HG02870 (cell line): ENCODE measurements around the gene RPA3.
A peak's percentile ranks its signal among the peaks of the same experiment; 100 is the strongest.

ENCODE experiments used
- ATAC-seq: cut with Tn5 transposase; IDR thresholded peaks from one replicate; pipeline ENCODE4 v1.9.1; 2021; ENCODE audit warnings: mild to moderate bottlenecking, moderate library complexity; ENCODE audit not compliant: unreplicated experiment

RPA3 gene

DNA sequence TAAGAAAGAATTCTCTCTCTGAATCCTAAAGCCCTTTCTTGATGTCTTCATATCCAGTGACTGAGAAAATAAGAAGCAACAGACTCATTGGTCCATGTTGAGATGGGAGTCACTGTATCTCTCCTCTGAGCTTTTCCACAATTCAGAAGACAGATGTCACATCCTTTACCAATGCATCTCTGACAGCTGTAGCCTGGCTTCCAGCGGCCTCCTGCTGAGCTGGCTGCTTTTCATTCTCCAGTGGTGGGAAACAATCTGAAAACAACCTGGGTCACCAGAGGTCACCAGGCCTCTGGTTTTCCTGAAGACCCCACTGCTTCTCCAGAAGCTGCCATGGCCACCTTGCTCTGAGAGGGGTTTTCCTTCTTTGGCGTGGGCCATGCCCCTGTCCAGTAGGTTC lies 18.3 kb upstream of the RPA3 start:
- no peak for ATAC-seq

DNA sequence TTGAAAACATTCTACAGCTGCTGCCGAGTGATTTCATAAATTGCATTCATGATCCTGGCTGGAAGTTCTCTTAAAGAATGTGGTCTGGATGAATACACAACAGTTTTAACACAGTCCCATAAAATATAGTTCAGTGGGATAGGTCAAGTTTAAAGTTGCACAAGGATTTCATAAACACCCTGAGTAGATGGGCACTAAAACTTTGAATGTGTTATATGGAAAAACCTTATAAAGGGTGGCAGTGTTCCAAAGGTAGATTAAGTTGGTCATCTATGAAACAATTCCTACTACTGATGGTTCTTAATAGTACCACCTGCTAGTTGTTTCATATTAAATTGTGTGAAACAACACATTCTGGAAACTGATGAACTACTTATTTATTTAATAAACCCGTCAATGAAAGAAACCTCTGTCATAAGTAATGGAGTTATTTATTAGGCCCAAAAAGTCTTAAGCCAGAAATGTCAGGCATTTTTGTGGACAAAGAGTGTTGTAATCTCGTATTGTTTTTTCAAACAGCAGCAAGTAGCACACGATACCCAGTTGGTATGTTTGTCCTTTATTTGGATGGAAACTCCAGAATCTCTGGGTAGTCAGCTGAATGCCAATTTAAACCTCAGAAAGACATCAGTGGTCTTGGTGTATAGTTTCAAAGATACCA lies 14.3 kb upstream of the RPA3 start:
- ATAC-seq: no peak

DNA sequence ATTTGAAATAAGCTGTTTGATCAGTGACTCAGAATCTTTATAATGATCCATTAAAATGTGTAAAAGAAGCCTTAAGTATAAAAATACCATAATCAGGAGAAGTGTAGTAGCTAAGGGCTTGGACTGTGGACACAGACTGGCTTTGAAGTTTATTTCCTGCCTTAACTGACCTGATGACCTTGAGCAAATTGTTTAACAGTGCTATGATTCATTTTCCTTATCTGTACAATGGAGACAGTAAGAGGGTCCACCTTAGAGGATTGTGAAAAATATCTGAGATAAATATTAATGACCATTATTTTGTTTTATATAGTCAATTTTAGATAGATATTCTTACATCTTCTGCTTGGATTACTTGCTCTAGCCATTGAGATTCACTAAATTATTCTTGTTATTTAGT lies 13.3 kb upstream of the RPA3 start:
- no peak for ATAC-seq

DNA sequence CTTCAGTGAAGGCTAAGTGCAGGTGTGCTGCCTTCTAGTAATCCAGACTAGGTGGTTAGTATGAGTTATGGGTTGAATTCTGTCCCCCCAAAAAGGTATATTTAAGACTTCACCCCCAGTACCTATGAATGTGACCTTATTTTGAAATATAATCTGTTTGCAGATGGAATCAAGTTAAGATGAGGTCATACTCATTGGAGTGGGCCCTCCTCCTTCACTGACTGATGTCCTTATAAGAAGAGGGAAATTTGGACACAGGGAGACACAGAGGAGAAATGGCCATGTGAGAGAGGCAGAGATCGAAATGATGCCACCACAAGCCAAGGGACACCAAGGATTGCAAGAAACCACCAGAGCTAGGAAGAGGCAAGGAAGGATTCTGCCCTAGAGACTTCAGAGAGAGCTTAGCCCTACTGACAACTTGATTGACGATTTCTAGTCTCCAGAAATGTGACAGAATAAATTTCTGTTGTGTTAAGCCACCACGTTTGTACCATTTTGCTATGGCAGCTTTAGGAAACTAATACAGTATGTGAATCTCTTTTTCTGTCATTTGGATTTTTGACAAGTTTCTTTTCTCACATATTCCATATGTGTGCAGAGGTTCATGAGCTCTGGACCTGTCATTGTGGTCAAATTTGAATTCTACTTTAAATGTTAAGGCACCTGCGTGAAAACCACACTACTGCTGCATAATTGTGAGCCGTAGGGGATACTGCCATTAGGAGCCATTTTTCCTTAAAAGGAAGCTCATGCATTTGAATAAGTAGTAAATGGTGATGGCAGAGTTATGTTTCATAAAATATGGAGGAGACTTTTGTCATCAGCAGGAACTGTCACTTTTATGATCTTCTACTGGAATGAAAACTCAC lies 2.6 kb upstream of the RPA3 start:
- no peak for ATAC-seq

DNA sequence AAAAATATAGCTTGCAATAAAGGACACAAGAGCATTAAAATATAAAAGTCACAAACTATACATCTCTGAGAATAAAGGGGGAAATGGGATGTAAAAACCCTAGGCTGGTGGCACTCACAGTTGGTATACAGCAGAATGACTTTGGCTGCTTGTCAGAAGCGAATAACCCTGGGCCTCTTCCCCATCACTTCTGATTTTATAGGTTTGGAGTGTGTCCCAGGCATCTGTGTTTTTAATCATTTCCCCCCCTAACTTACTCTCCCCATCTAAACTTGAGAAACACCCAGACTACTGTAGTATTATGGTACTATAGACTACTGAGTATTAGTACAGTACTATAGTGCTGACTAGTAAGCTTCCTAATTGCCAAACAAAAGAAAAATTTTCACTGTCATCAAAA lies 1.8 kb upstream of the RPA3 start:
- ATAC-seq: no peak

DNA sequence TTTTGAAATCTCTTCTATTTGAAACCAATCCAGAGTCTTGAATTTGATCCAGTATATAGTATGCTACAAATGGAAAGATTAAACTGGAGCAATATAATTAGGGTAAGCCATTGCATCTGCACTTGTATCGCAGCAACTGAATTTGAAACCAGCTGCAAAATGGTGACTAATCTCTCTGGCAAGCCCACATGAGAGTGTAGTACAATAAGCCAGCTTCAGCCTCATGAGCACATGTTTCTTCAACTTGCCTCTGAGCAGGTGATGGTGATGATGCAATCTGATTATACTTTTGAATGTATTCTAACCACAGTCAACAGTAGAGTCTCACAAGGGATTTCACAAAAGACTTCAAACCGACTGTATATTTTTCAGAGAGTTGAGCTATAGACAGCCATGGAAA lies 829 bp upstream of the RPA3 start:
- ATAC-seq: peak; percentile 97

DNA sequence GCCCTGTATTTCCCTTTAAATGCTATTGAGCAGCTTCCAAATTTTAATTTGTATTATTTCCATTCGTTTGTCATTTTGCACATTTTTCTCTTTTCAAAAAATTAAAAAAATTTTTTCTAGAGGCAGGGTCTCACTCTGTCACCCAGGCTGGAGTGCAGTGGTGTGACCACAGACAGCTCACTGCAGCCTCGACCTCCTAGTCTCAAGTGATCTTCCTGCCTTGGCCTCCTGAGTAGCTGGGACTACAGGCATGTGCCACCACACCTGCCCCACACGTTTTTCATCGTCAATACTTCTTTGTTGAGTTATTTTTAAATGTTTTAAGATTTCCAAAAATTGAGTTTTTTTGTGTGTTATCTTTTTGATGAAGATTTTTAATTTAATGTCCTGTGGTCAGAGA lies 4.7 kb downstream of the RPA3 start:
- ATAC-seq: no peak

DNA sequence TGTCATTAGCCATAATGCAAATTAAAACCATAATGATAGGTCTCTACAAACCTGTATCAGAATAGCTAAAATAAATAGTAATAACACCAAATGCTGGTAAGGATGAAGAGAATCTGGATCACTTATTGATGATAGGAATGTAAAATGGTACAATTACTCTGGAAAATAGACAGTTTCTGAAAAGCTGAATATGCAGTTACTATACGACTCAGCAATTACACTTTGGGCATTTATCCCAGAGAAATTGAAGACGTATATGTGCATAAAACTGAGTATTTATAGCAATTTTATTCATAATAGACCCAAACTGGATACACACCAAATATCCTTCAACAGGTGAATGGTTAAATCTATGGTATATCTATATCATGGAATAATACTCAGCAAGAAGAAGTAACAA lies 7.9 kb downstream of the RPA3 start:
- no peak for ATAC-seq

DNA sequence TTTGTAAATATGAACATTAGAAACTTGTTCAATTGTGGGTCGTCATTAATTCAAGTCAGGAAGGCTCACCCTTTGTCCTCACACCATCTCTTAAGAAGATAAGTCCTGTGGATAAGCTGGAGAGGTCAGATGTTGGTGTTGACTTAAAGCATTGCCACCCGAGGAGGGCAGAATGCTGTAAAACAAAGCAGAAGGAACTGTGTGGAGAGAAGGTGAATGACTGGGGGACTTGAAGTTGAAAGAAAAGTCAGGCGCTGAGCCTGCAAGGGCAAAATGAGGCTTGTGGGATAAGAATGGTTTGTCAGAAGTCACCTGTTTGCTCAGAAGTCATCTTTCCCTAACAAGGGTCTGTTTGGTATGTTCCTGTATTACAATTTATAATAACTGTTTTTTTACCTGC lies 9.1 kb downstream of the RPA3 start:
- ATAC-seq: no peak

DNA sequence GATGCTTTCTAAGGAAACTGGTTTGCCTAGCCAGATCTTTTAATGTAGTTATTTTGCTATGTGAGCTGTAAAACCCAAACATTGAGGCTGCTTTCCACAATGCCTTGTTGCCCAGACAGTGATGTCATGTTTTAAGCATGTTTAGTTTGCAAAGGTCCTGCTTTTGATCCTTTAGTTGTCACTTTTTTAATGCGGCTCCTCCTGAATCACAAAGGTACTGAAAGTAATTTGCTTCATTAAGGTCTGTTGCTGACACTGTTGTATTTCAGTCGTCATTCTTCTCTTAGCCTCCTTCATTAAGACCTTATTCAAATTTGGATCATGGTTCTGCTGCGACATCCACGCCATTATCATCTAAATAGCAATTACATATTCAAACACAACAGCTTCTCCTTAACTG lies 10.6 kb downstream of the RPA3 start:
- ATAC-seq: no peak

DNA sequence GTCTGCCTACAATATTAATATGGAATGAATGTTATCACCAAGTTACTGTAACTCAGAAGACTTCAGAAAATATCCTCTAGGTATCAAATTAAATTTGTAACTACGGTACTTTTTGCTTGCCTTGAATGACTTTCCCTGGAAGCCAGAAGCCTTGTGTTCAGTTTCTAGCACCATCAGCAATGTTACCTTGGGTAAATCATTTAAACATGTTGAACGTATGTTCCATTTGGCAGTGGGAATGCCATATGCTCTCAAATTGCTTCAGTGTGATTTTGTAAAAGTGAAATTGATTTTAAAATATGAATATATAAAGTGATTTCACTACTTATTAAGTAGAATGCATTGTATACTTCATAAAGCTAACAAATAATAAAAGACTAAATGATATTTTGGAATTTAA lies 11.2 kb downstream of the RPA3 start:
- ATAC-seq: no peak

DNA sequence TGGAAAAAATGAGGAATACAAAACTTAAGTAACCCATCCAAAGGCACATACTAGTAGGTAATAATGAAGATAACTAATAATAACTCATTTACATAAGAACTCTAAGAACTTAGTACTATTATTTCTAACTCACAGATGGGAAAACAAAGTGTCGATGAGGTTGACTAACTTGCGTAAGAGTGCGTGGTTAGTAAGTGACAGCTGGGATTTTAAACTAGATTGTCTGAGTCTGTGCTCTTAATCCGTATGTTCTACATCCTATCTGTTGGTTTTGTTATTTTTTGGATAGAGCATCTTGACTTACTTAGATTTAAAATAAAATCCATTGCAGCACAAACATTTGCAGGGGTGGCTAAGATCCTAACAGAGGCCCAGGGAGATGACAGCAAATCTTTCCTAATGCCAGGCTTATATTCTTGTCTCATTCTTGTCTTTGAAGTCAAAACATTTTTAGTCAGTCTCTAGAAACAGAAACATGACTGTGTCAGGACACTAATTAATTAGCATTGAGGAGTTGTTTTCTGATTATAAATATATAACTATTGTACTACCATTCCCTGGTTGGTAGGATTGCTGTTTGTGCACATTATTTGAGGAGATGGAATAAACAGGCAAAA lies 11.7 kb downstream of the RPA3 start:
- ATAC-seq: no peak

DNA sequence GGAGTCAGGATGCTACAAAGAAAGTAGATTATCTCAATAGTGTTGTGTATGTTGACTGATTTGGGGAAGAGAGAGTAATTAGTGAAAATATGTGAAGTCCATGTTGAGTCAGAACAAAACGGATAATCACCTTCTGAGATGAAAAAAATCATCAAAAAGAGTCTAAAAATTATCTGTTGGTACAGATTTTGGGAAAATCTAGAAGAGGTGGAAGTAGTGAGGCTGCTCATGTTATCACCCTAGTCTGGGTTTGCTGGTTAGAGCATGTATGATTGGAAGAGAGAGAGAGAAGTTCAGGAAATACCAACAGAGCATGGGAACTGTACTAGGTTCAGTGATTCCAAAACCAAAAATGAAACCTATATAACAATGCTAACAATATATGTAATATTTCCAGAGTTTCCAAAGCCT lies 12.3 kb downstream of the RPA3 start:
- peak; percentile 60 for ATAC-seq

DNA sequence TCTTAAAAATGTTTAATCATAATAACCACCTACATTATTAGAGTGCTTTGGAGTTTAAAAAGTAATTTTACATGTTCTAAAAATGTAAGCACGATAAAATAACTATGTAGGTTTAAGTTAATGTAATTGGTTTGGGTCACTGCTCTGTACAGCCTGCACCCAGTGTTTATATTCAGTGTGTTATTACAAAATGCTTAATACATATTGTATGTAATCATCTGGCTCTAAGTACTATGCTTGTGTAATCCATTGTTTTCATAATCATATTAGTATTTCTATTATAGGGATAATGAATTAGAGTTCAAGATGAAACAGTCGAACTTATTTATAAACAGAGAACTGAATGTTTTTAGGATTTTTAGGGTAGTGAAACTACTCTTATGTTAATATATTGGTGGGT lies 13.1 kb downstream of the RPA3 start:
- no peak for ATAC-seq

DNA sequence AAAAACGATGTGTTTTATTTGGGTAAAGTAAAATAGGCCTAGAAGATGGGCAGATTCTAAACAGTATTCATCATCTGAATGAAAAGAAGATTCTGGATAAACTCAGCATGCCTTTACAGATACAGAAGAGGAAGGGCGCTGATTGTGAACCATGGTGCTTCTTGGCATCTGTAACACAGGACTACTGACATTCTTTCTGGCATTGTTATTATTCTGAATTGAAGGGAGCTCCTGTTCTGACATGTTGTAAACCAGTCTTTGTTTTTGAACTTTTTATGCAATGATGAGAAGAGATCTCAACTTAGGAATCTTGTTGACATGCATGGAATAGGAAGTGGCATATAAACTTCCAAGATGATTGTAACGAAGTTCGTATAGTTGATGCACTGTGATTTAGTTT lies 13.5 kb downstream of the RPA3 start:
- no peak for ATAC-seq

DNA sequence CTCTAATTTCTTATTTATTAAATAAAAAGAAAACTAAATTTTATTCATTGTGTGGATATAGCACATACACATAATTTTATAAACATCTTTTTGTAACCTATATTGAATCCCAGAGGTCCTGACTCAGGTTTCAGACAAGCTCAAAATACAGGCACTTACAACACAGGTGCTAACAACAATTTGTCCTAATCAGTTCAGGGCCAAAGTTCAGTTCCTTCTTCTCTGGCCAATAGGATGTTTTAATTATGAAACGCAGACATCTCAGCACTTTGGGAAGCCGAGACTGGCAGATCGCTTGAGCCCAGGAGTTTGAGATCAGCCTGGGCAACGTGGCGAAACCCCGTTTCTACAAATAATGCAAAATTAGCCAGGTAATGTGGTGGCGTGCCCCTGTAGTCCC lies 15.0 kb downstream of the RPA3 start:
- no peak for ATAC-seq

DNA sequence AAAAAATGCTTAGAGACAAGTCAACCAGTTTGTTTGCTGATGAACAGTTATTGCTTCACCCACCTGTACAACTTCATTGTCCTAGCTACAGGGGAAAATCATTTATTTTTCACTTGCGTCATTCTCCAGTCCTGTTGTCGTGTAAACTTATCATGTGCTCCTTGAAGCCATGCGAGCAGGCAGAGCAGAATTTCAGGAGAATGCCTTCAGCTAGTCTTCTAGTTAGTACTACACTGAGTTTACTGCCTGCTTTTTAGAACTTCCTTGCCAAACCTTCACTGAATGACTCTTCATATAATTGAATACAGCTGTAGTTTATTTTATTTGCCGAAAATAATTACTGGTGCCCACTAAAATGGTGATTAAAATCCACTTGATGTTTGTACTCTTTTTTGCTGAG lies 15.6 kb downstream of the RPA3 start:
- no peak for ATAC-seq

DNA sequence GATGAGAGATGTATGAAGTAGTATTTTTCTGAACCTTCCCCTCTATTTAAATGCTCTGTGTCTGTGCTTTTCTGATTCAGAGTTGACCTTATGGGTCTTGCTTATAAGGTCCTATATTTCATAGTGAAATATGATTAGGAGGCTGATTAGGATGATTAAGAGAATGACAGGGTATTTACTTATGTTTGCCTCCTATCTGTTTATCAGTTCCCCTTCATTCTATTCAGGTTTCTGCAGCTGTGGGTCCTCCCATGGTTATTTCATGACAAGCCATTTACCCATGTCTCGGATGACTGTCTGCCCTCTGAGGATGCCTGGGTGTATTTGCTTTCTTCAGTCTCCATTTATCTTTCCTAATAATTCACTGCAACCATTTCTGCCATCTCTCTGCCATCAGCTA lies 16.9 kb downstream of the RPA3 start:
- peak; percentile 51 for ATAC-seq

DNA sequence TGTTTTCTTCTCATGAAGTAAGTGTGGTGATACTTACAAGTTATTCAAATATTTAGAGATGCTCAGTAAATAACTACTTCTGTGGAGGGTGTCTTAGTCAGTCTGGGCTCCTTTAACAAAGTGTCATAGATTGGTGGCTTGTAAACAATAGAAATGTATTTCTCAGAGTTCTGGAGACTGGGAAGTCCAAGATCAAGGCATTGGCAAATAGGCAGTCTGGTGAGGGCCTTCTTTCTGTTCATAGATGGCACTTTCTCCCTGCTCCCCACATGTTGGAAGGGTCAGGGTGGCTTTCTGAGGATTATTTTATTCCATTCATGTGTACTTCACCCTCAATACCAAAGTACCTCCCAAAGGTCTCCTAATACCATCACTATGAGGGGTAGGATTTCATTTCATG lies 18.4 kb downstream of the RPA3 start:
- ATAC-seq: no peak

DNA sequence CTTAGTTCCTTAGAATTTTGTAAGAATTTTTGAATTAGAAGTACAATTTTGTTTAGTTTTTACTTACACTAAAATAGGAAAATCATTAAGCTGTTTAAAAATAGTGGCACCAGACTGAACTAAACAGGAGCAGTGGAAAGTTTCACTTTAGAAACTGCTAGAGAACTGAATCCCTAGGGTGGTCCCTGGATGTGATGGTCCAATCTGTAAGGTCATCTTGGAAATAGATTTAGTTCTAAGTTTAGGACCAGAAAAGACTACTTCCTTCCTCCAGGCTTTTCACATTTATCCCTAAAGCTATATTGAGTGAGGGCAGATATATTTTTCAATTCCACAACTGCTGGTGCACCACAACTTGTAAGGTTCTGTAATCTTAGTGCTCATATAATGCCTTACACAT lies 19.0 kb downstream of the RPA3 start:
- ATAC-seq: no peak

DNA sequence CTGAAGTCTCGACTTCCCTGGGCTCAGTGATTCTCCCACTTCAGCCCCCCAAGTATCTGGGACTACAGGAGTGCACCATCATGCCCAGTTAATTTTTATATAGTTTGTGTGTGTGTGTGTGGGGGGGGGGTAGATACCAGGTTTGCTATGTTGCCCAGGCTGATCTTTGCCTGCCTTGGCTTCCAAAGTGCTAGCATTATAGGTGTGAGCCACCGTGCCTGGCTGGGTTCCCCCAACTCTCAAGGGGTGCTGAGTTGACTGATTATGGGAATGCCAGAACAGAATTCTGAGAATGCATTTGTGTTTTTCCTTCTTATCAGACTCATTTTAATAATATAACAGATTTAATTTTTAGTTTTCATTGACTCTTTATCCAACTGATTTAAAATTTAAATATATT lies 19.5 kb downstream of the RPA3 start:
- ATAC-seq: no peak

DNA sequence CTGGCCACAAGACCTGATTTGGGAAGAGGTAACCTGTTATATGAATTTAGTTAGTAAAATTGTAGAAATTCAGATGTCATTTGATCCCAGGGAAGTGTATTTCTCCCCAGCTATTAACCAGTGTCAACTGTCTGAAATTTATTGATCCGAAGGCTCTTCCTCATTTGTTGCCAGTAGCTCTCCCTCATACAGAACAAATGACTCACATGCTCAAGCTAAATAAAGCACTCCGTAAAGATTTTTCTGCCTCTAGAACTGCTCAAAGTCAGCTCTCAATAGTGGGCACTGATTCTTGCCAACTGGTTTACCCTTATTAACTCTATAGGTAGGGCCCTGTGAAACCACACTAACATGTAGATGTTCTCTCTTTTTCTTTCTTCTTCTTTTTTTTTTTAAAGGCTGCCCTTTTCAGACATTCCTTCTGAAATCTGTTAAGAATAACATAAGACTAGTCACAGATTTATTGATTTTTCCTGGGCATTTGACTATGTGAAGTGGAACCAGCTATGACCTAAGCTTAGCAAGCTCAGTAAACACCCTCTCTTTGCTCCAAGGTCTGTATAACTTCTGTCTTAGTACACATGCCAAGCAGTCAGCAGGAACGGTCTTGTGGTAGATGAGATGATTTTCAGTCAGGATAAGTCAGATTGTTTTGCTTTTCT lies 21.8 kb downstream of the RPA3 start:
- no peak for ATAC-seq
